Stimulated activated effector memory CD8-positive, alpha-beta T cell treated with anti-CD3 and anti-CD28 coated beads, Interleukin-12 subunit alpha, Interleukin-12 subunit beta, amount 100 ng/mL, for 72 hours (primary cell): ENCODE results near the gene GABRB2.
"Not testable (repeated sequence)": the region's sequence is repeated elsewhere in the genome, so short reads cannot be mapped to it uniquely, and the experiment has no call there.

Source experiments
- ATAC-seq: fragments of 150-1000 bp; cut with Tn5 transposase; 2 replicates; pipeline ENCODE4 v1.10.0; 2021
- DNase-seq, 2 donors: peaks; one replicate each; pipeline ENCODE4 v3.0.0; 2021 to 2022; ENCODE audit warnings: low spot score in 2 of 2
- H3K27ac Mint-ChIP-seq: one replicate; pipeline ENCODE4 v1.8.0; 2022; ENCODE audit warnings: mild to moderate bottlenecking, mixed read lengths
- H3K36me3 Mint-ChIP-seq: one replicate; pipeline ENCODE4 v1.8.0; 2022; ENCODE audit warnings: mild to moderate bottlenecking, mixed read lengths
- H3K4me1 Mint-ChIP-seq: one replicate; pipeline ENCODE4 v1.8.0; 2022; ENCODE audit warnings: mixed read lengths
- H3K4me3 Mint-ChIP-seq: one replicate; pipeline ENCODE4 v1.8.0; 2022; ENCODE audit warnings: mild to moderate bottlenecking, mixed read lengths
- H3K9me3 Mint-ChIP-seq: one replicate; pipeline ENCODE4 v1.8.0; 2022; ENCODE audit warnings: mixed read lengths

Gene GABRB2

GRCh38 chr5:161273410-161273809 is 273.1 kb downstream of the GABRB2 start:
- ATAC-seq = no peak
- Mint-ChIP-seq H3K36me3 (no peaks in the 10 kb centered on the region), H3K27ac (no peak overlapping the region), H3K4me3 (no peak overlapping the region), H3K4me1 (no peaks in the 10 kb centered on the region), H3K9me3 (peaks cover 3% of the 10 kb centered on the region)
- no peak for DNase-seq

GRCh38 chr5:161271816-161272215 is 274.7 kb downstream of the GABRB2 start:
- ATAC-seq = no peak
- H3K4me3 Mint-ChIP-seq = no peak overlapping the region
- no peak overlapping the region for H3K27ac Mint-ChIP-seq
- H3K4me1 Mint-ChIP-seq = no peaks in the 10 kb centered on the region
- no peak for DNase-seq
- no peaks in the 10 kb centered on the region for H3K9me3 Mint-ChIP-seq
- H3K36me3 Mint-ChIP-seq = no peaks in the 10 kb centered on the region

GRCh38 chr5:161269125-161269524 is 277.4 kb downstream of the GABRB2 start:
- H3K4me1 Mint-ChIP-seq = no peaks in the 10 kb centered on the region
- no peak for ATAC-seq
- no peak for DNase-seq
- H3K27ac Mint-ChIP-seq = no peak overlapping the region
- H3K36me3 Mint-ChIP-seq = no peaks in the 10 kb centered on the region
- H3K4me3 Mint-ChIP-seq = no peak overlapping the region
- peaks cover 3% of the 10 kb centered on the region for H3K9me3 Mint-ChIP-seq

GRCh38 chr5:161266954-161267353 is 279.6 kb downstream of the GABRB2 start:
- H3K4me1 Mint-ChIP-seq = no peaks in the 10 kb centered on the region
- no peaks in the 10 kb centered on the region for H3K36me3 Mint-ChIP-seq
- H3K27ac Mint-ChIP-seq = no peak overlapping the region
- ATAC-seq (no peak), DNase-seq (no peak)
- no peak overlapping the region for H3K4me3 Mint-ChIP-seq
- H3K9me3 Mint-ChIP-seq = peaks cover 5% of the 10 kb centered on the region

- Mint-ChIP-seq H3K4me1 (no peaks in the 10 kb centered on the region), H3K4me3 (no peak overlapping the region), H3K9me3 (peaks cover 5% of the 10 kb centered on the region), H3K27ac (no peak overlapping the region), H3K36me3 (no peaks in the 10 kb centered on the region)
- ATAC-seq (no peak), DNase-seq (no peak)
Measured at GRCh38 chr5:161265006-161265405, 281.5 kb downstream of the GABRB2 start.

- Mint-ChIP-seq H3K36me3 (no peaks in the 10 kb centered on the region), H3K4me3 (no peak overlapping the region), H3K4me1 (no peaks in the 10 kb centered on the region), H3K9me3 (peaks cover 5% of the 10 kb centered on the region), H3K27ac (no peak overlapping the region)
- ATAC-seq (no peak), DNase-seq (no peak)
Measured at GRCh38 chr5:161263191-161263590, 283.3 kb downstream of the GABRB2 start.

- H3K4me3 Mint-ChIP-seq = no peak overlapping the region
- H3K36me3 Mint-ChIP-seq = no peaks in the 10 kb centered on the region
- no peak for DNase-seq
- H3K27ac Mint-ChIP-seq = no peak overlapping the region
- H3K9me3 Mint-ChIP-seq = peaks cover 5% of the 10 kb centered on the region
- no peaks in the 10 kb centered on the region for H3K4me1 Mint-ChIP-seq
- ATAC-seq = no peak
Measured at GRCh38 chr5:161261668-161262323, 284.7 kb downstream of the GABRB2 start.

- no peak for ATAC-seq
- Mint-ChIP-seq H3K36me3 (no peaks in the 10 kb centered on the region), H3K4me1 (no peaks in the 10 kb centered on the region), H3K27ac (no peak overlapping the region), H3K4me3 (no peak overlapping the region), H3K9me3 (no peaks in the 10 kb centered on the region)
- DNase-seq = no peak
Measured at GRCh38 chr5:161258438-161258837, 288.1 kb downstream of the GABRB2 start.

- Mint-ChIP-seq H3K27ac (no peak overlapping the region), H3K36me3 (no peaks in the 10 kb centered on the region), H3K9me3 (no peaks in the 10 kb centered on the region), H3K4me3 (no peak overlapping the region), H3K4me1 (no peaks in the 10 kb centered on the region)
- DNase-seq (no peak), ATAC-seq (no peak)
Measured at GRCh38 chr5:161256957-161257356, 289.6 kb downstream of the GABRB2 start.

- not testable (repeated sequence) for H3K9me3 Mint-ChIP-seq, H3K36me3 Mint-ChIP-seq, DNase-seq, ATAC-seq, H3K27ac Mint-ChIP-seq, H3K4me1 Mint-ChIP-seq, H3K4me3 Mint-ChIP-seq
Measured at GRCh38 chr5:161252955-161253354, 293.6 kb downstream of the GABRB2 start.

- peaks cover 5% of the 10 kb centered on the region for H3K9me3 Mint-ChIP-seq
- no peaks in the 10 kb centered on the region for H3K36me3 Mint-ChIP-seq
- no peak overlapping the region for H3K27ac Mint-ChIP-seq
- DNase-seq (no peak), ATAC-seq (no peak)
- H3K4me1 Mint-ChIP-seq = no peaks in the 10 kb centered on the region
- no peak overlapping the region for H3K4me3 Mint-ChIP-seq
Measured at GRCh38 chr5:161246749-161247148, 299.8 kb downstream of the GABRB2 start.

- H3K27ac Mint-ChIP-seq, DNase-seq, ATAC-seq, H3K4me3 Mint-ChIP-seq, H3K36me3 Mint-ChIP-seq, H3K4me1 Mint-ChIP-seq: not testable (repeated sequence)
- H3K9me3 Mint-ChIP-seq = peaks cover 12% of the 10 kb centered on the region
Measured at GRCh38 chr5:161245846-161246245, 300.7 kb downstream of the GABRB2 start.
